ENCODE measurements around the gene SPEM1. TPM values are rescaled to one million over a fixed set of nuclear protein-coding genes. Genes with fewer than 3 reads are reported as not detected.

Gene SPEM1
- total and polyA plus RNA-seq, 2 of the 13 experiments (the other 11 are each of a cell fraction or from before 2014, with no cell fraction given): not detected

- TF ChIP-seq HMGA1 (CRISPR knock-in tag; conservative IDR thresholded peaks at IDR 0.05) (no peak), JARID2 (CRISPR knock-in tag; IDR thresholded peaks at IDR 0.05; ENCODE audit: insufficient replicate concordance) (no peak), MNT (IDR thresholded peaks at IDR 0.05) (no peak), KDM5A (IDR thresholded peaks at IDR 0.05; ENCODE audit: borderline replicate concordance, low read length) (peak; percentile 28; the same call in 1 of the 2 replicates), ZNF547 (CRISPR knock-in tag; IDR thresholded peaks at IDR 0.05) (no peak), ZNF790 (CRISPR knock-in tag; IDR thresholded peaks at IDR 0.05; ENCODE audit: borderline replicate concordance) (no peak), RXRA (CRISPR knock-in tag; IDR thresholded peaks at IDR 0.05) (peak; percentile 49; the same call in 1 of the 2 replicates), MXD1 (CRISPR knock-in tag; IDR thresholded peaks at IDR 0.05) (no peak), CEBPB (IDR thresholded peaks at IDR 0.05; ENCODE audit: borderline replicate concordance, low read depth, low read length) (no peak), ZNF549 (CRISPR knock-in tag; IDR thresholded peaks at IDR 0.05) (no peak), TEAD2 (CRISPR knock-in tag; IDR thresholded peaks at IDR 0.05) (no peak), ZNF777 (CRISPR knock-in tag; IDR thresholded peaks at IDR 0.05) (no peak), NFYB (CRISPR knock-in tag; IDR thresholded peaks at IDR 0.05) (no peak; the same call in 1 of the 2 replicates), ZBTB44 (CRISPR knock-in tag; IDR thresholded peaks at IDR 0.05) (no peak), ZNF180 (CRISPR knock-in tag; IDR thresholded peaks at IDR 0.05; ENCODE audit: borderline replicate concordance, low read depth) (no peak), ZNF800 (CRISPR knock-in tag; IDR thresholded peaks at IDR 0.05) (no peak; the same call in none of the 2 replicates), ZNF557 (CRISPR knock-in tag; IDR thresholded peaks at IDR 0.05) (no peak), ZNF337 (CRISPR knock-in tag; IDR thresholded peaks at IDR 0.05; ENCODE audit: borderline replicate concordance, low read depth) (no peak), XBP1 (CRISPR knock-in tag; IDR thresholded peaks at IDR 0.05) (no peak), GATAD1 (CRISPR knock-in tag; IDR thresholded peaks at IDR 0.05) (0 out of 2 replicates have a peak, but pooled peaks have one; percentile 12), ZNF326 (CRISPR knock-in tag; IDR thresholded peaks at IDR 0.05; ENCODE audit: borderline replicate concordance) (no peak), PTBP1 (IDR thresholded peaks at IDR 0.05; ENCODE audit: low read depth, low read length, poor library complexity, severe bottlenecking) (no peak), CENPBD1 (CRISPR knock-in tag; IDR thresholded peaks at IDR 0.05; ENCODE audit: borderline replicate concordance, low read depth) (no peak), SIN3A (IDR thresholded peaks at IDR 0.05; ENCODE audit: borderline replicate concordance, low read depth, low read length) (0 out of 2 replicates have a peak, but pooled peaks have one; percentile 58), ZMYM2 (CRISPR knock-in tag; IDR thresholded peaks at IDR 0.05) (no peak), WIZ (CRISPR knock-in tag; IDR thresholded peaks at IDR 0.05) (no peak)
Observed at GRCh38 chr17:7403043-7403726, 16.9 kb upstream of the SPEM1 start (continued).
